ENCODE data around the gene ACSBG1.

The ACSBG1 gene

GRCh38 chr15:78170848-78171773 is 63.3 kb downstream of the ACSBG1 start:
- Histone ChIP-seq H3K79me2 (ENCODE audit: control insufficient read depth, insufficient read depth, low read length) (no peaks in the 10 kb centered on the region), H3K27ac (ENCODE audit: low read depth, low read length) (no peak overlapping the region), H3K23ac (ENCODE audit: low read length) (no peak overlapping the region), H2BK120ac (ENCODE audit: low read depth, low read length) (no peak overlapping the region), H3K4me2 (ENCODE audit: low read length) (no peak overlapping the region), H3K36me3 (ENCODE audit: control insufficient read depth, insufficient read depth, low read length) (peaks cover 2% of the 10 kb centered on the region), H3K79me1 (ENCODE audit: low read length) (no peaks in the 10 kb centered on the region), H3K4me1 (ENCODE audit: control insufficient read depth, low read depth, low read length) (no peaks in the 10 kb centered on the region), H2AK5ac (ENCODE audit: low read length) (no peak overlapping the region), H2BK5ac (ENCODE audit: low read length) (no peak overlapping the region), H4K5ac (ENCODE audit: low read length) (no peak overlapping the region), H4K8ac (ENCODE audit: low read depth, low read length) (no peak overlapping the region), H2BK15ac (replicated peaks; ENCODE audit: low read depth) (no peak overlapping the region), H3K27me3 (ENCODE audit: insufficient read depth, low read length, poor library complexity) (no peaks in the 10 kb centered on the region), H3K4me3 (ENCODE audit: low read length) (no peak overlapping the region), H3K56ac (ENCODE audit: low read length) (no peak overlapping the region), H3K4ac (ENCODE audit: low read depth, low read length) (no peak overlapping the region), H3K18ac (ENCODE audit: low read length) (no peak overlapping the region), H3K9ac (ENCODE audit: low read length) (no peak overlapping the region)
- DNase-seq, result no peak
- no CpG with 5 or more reads among the region's 17 CpGs for WGBS (ENCODE audit: extremely low coverage, insufficient coverage, low lambda C conversion rate)

- peaks cover 2% of the 10 kb centered on the region for H3K36me3 ChIP-seq (ENCODE audit: control insufficient read depth, insufficient read depth, low read length)
- no peak overlapping the region for H3K56ac ChIP-seq (ENCODE audit: low read length)
- no peak overlapping the region for H2BK120ac ChIP-seq (ENCODE audit: low read depth, low read length)
- no peaks in the 10 kb centered on the region for H3K27me3 ChIP-seq (ENCODE audit: insufficient read depth, low read length, poor library complexity)
- H3K9ac ChIP-seq (ENCODE audit: low read length), result no peak overlapping the region
- H3K4me2 ChIP-seq (ENCODE audit: low read length), result no peak overlapping the region
- H3K4ac ChIP-seq (ENCODE audit: low read depth, low read length), result no peak overlapping the region
- H4K8ac ChIP-seq (ENCODE audit: low read depth, low read length), result no peak overlapping the region
- no CpG with 5 or more reads among the region's 5 CpGs for WGBS (ENCODE audit: extremely low coverage, insufficient coverage, low lambda C conversion rate)
- H3K4me3 ChIP-seq (ENCODE audit: low read length), result no peak overlapping the region
- H2BK15ac ChIP-seq (replicated peaks; ENCODE audit: low read depth), result no peak overlapping the region
- H3K4me1 ChIP-seq (ENCODE audit: control insufficient read depth, low read depth, low read length), result no peaks in the 10 kb centered on the region
- no peak overlapping the region for H3K18ac ChIP-seq (ENCODE audit: low read length)
- no peak overlapping the region for H2BK5ac ChIP-seq (ENCODE audit: low read length)
- H3K27ac ChIP-seq (ENCODE audit: low read depth, low read length), result no peak overlapping the region
- no peak overlapping the region for H4K5ac ChIP-seq (ENCODE audit: low read length)
- no peak overlapping the region for H3K23ac ChIP-seq (ENCODE audit: low read length)
- H2AK5ac ChIP-seq (ENCODE audit: low read length), result no peak overlapping the region
- no peak for DNase-seq
- H3K79me1 ChIP-seq (ENCODE audit: low read length), result no peaks in the 10 kb centered on the region
- no peaks in the 10 kb centered on the region for H3K79me2 ChIP-seq (ENCODE audit: control insufficient read depth, insufficient read depth, low read length)
These were observed 65.8 kb downstream of the ACSBG1 start for GRCh38 chr15:78168608-78169007.

GRCh38 chr15:78167227-78167888 is 67.0 kb downstream of the ACSBG1 start:
- no peak for DNase-seq
- Histone ChIP-seq H2BK5ac (ENCODE audit: low read length) (no peak overlapping the region), H3K36me3 (ENCODE audit: control insufficient read depth, insufficient read depth, low read length) (peaks cover 2% of the 10 kb centered on the region)

GRCh38 chr15:78164010-78164409 is 70.4 kb downstream of the ACSBG1 start:
- no peak overlapping the region for H4K8ac ChIP-seq (ENCODE audit: low read depth, low read length)

More at GRCh38 chr15:78167227-78167888, 67.0 kb downstream of the ACSBG1 start:
- Histone ChIP-seq H3K4ac (ENCODE audit: low read depth, low read length) (no peak overlapping the region), H3K27me3 (ENCODE audit: insufficient read depth, low read length, poor library complexity) (no peaks in the 10 kb centered on the region), H2AK5ac (ENCODE audit: low read length) (no peak overlapping the region), H3K4me2 (ENCODE audit: low read length) (no peak overlapping the region), H2BK15ac (replicated peaks; ENCODE audit: low read depth) (no peak overlapping the region), H3K79me1 (ENCODE audit: low read length) (no peaks in the 10 kb centered on the region), H3K18ac (ENCODE audit: low read length) (no peak overlapping the region), H3K79me2 (ENCODE audit: control insufficient read depth, insufficient read depth, low read length) (no peaks in the 10 kb centered on the region), H3K4me3 (ENCODE audit: low read length) (no peak overlapping the region), H4K5ac (ENCODE audit: low read length) (no peak overlapping the region), H3K4me1 (ENCODE audit: control insufficient read depth, low read depth, low read length) (no peaks in the 10 kb centered on the region), H3K56ac (ENCODE audit: low read length) (no peak overlapping the region), H2BK120ac (ENCODE audit: low read depth, low read length) (no peak overlapping the region), H3K23ac (ENCODE audit: low read length) (no peak overlapping the region), H3K27ac (ENCODE audit: low read depth, low read length) (no peak overlapping the region), H3K9ac (ENCODE audit: low read length) (no peak overlapping the region), H4K8ac (ENCODE audit: low read depth, low read length) (no peak overlapping the region)
- no CpG with 5 or more reads among the region's 10 CpGs for WGBS (ENCODE audit: extremely low coverage, insufficient coverage, low lambda C conversion rate)

GRCh38 chr15:78162038-78162437 is 72.3 kb downstream of the ACSBG1 start:
- Histone ChIP-seq H3K4me3 (ENCODE audit: low read length) (no peak overlapping the region), H3K9ac (ENCODE audit: low read length) (no peak overlapping the region), H3K4me1 (ENCODE audit: control insufficient read depth, low read depth, low read length) (no peaks in the 10 kb centered on the region), H3K36me3 (ENCODE audit: control insufficient read depth, insufficient read depth, low read length) (peaks cover 2% of the 10 kb centered on the region), H4K5ac (ENCODE audit: low read length) (no peak overlapping the region), H2AK5ac (ENCODE audit: low read length) (no peak overlapping the region), H3K4ac (ENCODE audit: low read depth, low read length) (no peak overlapping the region), H3K79me2 (ENCODE audit: control insufficient read depth, insufficient read depth, low read length) (no peaks in the 10 kb centered on the region), H3K23ac (ENCODE audit: low read length) (no peak overlapping the region), H2BK120ac (ENCODE audit: low read depth, low read length) (no peak overlapping the region), H3K27me3 (ENCODE audit: insufficient read depth, low read length, poor library complexity) (no peaks in the 10 kb centered on the region), H3K18ac (ENCODE audit: low read length) (no peak overlapping the region), H3K4me2 (ENCODE audit: low read length) (no peak overlapping the region), H4K8ac (ENCODE audit: low read depth, low read length) (no peak overlapping the region), H3K56ac (ENCODE audit: low read length) (no peak overlapping the region), H3K27ac (ENCODE audit: low read depth, low read length) (no peak overlapping the region), H2BK5ac (ENCODE audit: low read length) (no peak overlapping the region), H2BK15ac (replicated peaks; ENCODE audit: low read depth) (no peak overlapping the region), H3K79me1 (ENCODE audit: low read length) (no peaks in the 10 kb centered on the region)
- WGBS (ENCODE audit: extremely low coverage, insufficient coverage, low lambda C conversion rate), result no CpG with 5 or more reads among the region's 13 CpGs
- DNase-seq, result no peak

More at GRCh38 chr15:78164010-78164409, 70.4 kb downstream of the ACSBG1 start:
- Histone ChIP-seq H3K18ac (ENCODE audit: low read length) (no peak overlapping the region), H3K36me3 (ENCODE audit: control insufficient read depth, insufficient read depth, low read length) (peaks cover 2% of the 10 kb centered on the region), H3K27me3 (ENCODE audit: insufficient read depth, low read length, poor library complexity) (no peaks in the 10 kb centered on the region), H3K23ac (ENCODE audit: low read length) (no peak overlapping the region), H2AK5ac (ENCODE audit: low read length) (no peak overlapping the region), H3K79me2 (ENCODE audit: control insufficient read depth, insufficient read depth, low read length) (no peaks in the 10 kb centered on the region), H2BK15ac (replicated peaks; ENCODE audit: low read depth) (no peak overlapping the region), H3K9ac (ENCODE audit: low read length) (no peak overlapping the region), H2BK5ac (ENCODE audit: low read length) (no peak overlapping the region), H2BK120ac (ENCODE audit: low read depth, low read length) (no peak overlapping the region), H3K56ac (ENCODE audit: low read length) (no peak overlapping the region), H3K4me1 (ENCODE audit: control insufficient read depth, low read depth, low read length) (no peaks in the 10 kb centered on the region), H3K4me2 (ENCODE audit: low read length) (no peak overlapping the region), H3K4me3 (ENCODE audit: low read length) (no peak overlapping the region), H4K5ac (ENCODE audit: low read length) (no peak overlapping the region), H3K27ac (ENCODE audit: low read depth, low read length) (no peak overlapping the region), H3K4ac (ENCODE audit: low read depth, low read length) (no peak overlapping the region), H3K79me1 (ENCODE audit: low read length) (no peaks in the 10 kb centered on the region)
- WGBS (ENCODE audit: extremely low coverage, insufficient coverage, low lambda C conversion rate), result no CpG with 5 or more reads among the region's 2 CpGs
- DNase-seq, result no peak
